C4-2B (cell line): ENCODE data around the gene CFLAR.

Source experiments
- CTCF ChIP-seq: fragments of 450-650 bp; conservative IDR thresholded peaks from 2 replicates; pipeline ENCODE4 v1.5.1; 2017; ENCODE audit warnings: mild to moderate bottlenecking
- ZFX ChIP-seq: fragments of 450-650 bp; IDR thresholded peaks from 2 replicates; pipeline ENCODE4 v1.6.1; 2017

- TF ChIP-seq CTCF (no peak), ZFX (no peak)
Observed at GRCh38 chr2:201215963-201216362, 100.0 kb downstream of the CFLAR start.
